GM15510 (cell line): Measurements from ENCODE around the gene GRAP2.

Experiments used
- POLR2A ChIP-seq: IDR thresholded peaks from 3 replicates; pipeline ENCODE4 v1.6.1; 2011; ENCODE audit warnings: borderline replicate concordance; ENCODE audit not compliant: insufficient read length; ENCODE audit errors: extremely low read depth

The GRAP2 gene

DNA sequence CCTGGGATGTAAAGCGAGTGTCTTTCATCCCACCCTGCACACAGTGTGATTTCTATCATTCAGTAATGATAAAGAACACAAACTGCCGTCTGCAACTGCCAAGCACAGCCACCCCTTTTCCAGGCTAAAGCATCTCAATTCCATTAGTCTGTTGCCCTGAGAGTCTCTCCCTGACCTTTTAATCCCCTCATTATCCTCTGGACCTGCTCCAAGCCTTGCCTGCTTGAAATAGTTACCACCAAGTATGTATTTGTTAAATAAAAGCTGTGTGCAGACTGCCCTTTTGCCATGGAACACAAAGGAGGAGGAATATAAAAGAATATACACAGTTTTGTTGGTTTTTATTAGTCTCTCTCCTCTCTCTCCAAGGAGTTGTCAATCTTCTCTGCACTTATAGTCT lies 13.0 kb downstream of the GRAP2 start:
- no peak for TF ChIP-seq POLR2A

DNA sequence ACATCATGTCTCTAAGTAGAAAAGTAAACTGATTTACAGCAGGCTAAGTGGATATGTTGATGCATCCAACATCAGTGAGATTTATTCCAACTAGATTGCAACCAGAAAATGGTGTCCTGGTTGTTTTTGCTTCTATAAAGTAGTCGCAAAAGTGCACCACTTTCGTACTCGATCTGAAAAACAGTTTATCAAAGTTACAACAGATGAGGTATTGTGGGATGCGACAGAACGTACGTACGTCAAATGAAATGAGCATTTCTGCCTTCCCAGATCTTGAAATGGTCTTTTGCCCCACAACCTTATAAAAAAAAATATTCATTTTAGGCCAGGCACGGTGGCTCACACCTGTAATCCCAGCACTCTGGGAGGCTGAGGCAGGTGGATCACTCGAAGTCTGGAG lies 13.7 kb downstream of the GRAP2 start:
- no peak for TF ChIP-seq POLR2A

DNA sequence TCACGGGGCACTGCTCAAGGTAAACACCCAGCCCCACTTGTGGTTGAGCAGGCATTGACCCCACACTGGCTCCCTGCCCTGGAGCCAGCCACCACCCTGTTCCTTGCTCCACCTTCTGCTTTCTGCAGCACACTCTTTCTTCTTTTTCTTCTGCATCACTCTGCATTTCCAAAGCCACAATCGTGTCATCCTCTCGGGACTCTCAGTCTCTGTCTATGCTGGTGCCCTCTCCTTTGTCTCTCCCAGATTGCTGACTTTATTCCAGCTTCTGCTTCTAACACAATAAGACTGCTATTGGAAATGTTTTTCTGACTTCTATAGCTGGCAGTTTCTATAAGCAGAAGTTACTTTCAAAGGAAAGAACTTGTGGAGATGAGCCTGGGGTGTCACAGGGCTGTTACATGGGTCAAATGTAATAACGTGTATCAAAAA lies 14.4 kb downstream of the GRAP2 start:
- TF ChIP-seq POLR2A = no peak

DNA sequence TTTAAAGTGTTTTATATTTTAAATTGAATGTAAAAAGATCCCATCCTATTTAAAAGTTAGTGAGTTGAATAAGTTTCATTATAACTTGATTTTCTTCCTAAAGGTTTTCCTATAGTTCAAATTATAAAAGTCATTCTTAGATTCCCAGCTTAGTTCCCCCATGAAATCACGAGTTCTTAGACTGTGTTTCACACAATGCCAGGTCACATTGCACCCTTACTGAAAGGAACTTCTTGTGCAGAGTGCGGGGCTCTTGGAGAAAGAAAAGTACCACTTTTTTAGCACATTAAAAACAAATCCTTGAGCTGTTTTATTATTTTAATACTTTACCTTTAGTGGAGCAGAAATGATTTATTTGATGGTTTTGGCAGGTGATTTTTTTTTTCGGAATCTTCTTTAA lies 15.6 kb downstream of the GRAP2 start:
- no peak for TF ChIP-seq POLR2A

DNA sequence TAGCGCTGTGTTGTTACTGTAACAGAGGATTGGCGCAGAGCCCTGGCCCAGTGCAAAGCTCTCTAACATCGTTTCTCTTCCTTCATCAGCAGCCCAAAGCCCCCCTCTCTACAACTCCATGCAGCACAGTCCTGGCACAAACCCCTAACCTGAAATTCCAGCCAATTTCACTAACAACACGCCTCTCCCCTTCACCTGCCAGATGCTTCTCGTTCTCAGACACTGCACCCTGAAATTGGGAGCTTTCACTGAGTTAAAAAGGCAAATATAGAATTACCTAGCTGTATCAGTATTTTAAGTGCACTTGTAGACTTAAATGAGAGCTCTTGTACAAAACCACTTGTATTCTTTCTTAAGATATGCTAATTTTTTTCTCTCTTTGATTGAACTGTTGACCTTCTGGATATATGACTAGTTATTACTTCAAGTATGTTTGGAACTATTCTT lies 16.3 kb downstream of the GRAP2 start:
- TF ChIP-seq POLR2A = no peak

DNA sequence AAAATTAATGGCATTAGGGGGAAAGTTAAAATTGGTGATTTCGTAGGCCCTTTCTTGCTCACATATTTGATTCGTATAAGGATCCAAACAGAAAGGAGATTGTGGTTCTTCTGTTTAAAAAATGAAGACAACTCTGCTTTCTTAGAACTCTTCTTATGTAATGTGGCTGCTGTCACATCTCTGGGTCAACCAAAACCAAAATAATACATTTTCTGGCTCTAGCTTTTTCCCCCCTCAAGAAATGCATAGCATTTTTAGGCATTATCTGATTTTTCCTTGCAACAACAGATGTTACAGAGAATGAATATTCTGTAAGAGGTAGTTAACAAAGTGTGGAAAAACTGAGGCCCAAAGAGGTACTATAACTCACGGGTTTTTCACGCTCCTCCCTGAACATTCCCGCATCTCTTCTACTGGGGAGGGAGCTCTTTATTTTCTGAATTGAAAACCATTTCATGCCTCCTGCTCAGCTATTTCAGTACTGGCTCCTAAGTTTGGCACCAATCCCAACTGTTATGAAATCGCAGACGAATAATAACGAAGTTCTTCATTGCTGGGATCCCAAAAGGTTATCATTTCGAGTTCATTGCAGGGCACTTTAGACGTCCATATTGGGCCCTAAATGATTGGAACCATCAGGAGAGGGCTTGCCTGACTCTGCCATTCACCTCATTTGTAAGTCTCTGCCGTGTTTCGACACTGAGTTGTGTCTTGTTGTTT lies 17.1 kb downstream of the GRAP2 start:
- TF ChIP-seq POLR2A = no peak

DNA sequence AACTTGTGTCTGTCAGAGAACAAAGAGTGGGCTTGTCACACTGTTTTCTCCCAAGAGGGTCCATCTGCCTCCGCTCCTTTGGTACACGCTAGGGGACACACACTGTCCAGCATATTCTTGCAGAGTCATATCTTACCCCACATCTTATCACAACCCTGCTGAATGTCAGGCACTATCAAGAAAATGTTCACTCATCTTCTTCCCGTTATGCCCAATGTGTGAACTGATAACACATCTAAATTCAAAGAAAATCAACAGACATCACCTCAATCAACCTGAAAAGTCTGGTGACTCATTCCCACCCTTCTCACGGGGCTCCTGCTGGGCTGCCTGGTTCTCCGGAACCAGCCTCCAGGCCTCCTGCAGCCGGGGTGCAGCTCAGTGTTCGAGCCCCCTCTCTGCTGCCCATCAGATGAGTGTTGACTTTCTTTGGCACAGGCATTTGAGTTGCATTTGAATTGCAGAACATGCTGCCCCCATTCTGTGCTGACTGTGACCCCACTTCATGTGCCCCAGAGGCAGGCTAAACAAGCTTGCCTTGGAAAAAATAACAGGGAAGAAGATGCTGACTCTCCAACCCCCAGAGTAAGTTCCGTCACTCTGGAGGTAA lies 19.4 kb downstream of the GRAP2 start:
- TF ChIP-seq POLR2A = no peak

DNA sequence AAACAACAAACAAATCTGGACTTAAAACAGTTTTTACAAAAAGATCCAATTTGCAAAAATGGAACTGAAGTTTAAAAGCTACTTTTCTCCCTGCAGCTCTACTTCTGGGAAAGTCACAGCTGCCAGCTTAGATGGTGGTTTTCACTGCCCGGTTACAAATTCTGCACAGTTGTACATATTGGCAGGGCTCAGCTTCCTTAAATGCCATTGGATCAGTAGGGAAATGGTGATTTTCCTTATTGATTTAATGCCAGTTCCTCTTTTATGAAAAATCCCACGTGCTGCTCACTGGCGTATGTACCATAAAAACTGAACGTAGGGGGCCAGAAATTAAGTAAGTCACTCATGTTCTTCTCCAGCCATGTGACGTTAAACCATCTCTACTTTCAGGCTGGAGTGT lies 22.8 kb downstream of the GRAP2 start:
- TF ChIP-seq POLR2A = no peak

DNA sequence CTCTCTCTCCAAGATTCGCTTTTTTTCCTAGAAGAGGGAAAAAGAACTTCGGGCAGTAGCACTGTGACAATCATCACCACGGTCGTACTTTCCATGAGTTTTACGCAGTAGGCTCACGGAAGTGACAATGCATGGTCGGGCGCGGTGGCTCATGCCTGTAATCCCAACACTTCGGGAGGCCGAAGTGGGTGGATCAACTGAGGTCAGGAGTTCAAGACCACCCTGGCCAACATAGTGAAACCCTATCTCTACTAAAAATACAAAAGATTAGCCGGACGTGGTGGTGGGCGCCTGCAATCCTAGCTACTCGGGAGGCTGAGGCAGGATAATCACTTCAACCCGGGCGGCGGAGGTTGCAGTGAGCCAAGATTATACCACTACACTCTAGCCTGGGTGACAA lies 23.4 kb downstream of the GRAP2 start:
- no peak for TF ChIP-seq POLR2A

DNA sequence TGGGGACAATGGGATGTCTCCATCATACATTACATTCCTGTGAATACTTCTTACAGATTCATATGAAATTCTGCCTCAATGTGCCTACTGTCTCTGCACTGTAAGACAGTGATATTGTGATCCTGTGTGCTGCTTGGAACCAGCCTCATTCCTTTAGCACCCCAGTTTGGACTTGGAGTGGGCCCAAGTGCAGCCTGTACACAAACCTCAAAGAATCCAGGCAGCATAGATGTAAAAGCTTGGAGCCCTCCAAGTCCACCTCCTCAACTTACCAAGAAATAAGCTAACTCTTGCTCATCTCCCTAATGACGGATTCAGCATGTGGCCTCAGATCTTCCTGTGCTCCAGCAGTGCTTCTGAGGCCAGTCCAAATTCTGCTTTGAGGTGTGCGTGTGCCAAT lies 24.4 kb downstream of the GRAP2 start:
- no peak for TF ChIP-seq POLR2A

DNA sequence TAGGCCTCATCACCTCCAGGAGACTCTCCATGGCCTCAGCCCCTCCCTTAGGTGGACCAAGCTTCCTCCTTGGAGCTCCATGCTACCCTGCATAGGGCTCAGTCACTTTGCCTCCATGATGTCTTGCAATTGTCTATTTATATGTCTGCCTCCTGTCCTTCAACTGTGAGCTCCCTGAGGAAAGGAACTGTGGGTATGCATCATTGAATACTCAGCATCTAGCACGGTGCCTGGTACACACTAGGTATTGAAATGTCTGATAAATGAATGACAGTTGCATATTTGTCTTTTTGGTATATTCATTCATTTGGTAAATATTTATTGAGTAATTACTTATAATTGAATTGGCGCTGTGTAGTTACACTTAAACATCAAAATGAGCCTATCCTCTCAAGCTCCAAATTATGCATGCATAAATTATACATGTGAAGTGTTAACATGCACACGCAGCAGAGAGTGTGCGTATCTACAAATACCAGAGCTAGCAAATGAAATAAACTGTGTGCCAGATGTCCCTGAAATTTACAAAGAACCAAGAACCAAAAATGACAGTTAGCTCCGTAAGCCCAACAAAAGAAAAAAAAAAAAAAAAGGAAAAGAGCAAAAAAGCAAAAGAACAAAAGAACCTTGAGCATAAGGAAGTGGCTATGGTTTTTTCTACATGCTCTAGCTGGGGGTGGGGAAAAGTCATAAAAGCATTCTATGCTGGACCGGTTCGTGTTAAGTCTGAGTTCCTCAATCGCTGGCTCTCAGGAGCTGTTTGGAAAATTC lies 25.2 kb downstream of the GRAP2 start:
- TF ChIP-seq POLR2A = no peak

DNA sequence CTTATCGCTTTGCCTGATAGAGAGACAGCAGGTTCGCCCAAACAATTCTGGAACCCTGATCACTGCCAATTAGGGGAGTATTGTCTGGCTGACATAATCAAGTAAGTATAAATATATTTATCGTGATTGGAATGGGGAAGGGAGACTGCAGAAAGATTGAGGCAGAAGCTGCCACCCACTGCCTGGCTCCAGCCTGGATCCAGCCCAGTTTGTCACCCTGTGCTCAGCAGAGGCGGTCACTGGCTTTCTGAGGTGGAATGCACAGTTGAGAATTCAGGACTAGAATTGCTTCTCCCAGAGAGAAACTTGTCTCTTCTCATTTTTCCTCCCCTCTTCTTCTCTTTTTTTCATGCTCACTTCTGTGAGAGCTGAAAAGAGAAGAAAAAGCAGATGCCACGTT lies 25.9 kb downstream of the GRAP2 start:
- no peak for TF ChIP-seq POLR2A

DNA sequence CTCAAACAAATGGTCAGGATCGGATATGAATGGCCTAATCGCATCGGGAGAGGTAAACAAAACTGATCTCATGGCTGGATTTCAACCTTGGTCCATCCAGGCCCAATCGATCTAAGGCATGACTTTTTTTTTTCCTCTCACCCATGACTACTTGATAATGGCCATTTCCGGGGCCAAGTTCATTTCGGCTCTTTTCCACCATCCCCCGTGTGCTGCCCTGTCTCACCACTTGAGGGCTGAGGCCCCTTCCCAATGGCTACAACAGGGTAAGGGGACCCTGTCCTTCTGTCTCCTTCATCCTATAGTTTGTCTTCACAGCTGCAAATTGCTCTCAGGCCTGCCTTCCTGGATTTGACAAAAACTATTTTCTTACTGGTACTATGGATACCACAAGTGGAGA lies 26.7 kb downstream of the GRAP2 start:
- TF ChIP-seq POLR2A = no peak

DNA sequence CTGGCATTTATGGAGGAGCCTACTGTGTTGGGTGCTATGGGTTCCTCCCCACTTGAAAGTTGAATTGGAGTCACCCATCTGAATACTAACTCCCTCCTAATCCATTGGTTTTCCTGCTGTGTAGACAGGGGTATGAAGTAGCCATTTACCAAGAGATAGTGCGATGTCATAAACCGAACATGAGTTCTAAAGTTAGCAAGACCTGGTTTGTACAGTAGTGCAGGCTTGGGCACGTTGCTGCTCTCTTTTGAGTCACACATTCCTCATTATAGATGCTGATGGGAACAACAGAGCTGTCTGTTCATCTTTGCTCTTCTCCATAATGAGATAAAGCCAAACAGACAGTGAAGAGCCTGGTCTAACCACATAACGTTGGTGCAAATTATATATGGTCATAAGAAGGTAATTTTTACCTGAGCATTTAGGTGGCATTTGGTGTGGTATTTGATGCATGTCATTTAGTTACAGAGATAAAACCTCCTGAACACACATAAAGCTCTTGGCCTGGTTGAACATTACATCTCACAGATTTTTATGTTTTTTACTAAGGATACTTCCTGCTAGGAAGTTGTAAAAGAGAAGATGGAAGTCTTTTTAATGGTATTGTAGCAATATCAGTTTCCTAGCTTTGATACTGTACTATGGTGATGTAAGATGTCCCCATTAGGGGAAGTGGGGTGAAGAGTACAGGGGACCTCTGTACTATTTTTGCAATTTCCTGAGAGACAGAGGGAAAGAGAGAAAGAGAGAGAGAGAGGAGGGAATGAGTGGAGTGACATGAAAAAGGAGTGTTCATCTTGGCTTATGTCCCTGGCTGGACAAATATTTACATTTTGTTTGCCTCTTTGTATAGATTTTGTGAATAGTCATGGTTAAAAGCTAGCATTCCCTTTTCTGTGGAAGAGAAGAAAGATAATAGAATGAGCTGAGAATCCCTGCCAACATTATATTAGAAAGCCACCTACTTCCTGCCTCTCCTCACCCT lies 27.9 kb downstream of the GRAP2 start:
- TF ChIP-seq POLR2A = no peak
